ENCODE measurements around the gene TP53RK.
"Not testable (repeated sequence)": the region's sequence is repeated elsewhere in the genome, so short reads cannot be mapped to it uniquely, and the experiment has no call there.

TP53RK gene

DNA sequence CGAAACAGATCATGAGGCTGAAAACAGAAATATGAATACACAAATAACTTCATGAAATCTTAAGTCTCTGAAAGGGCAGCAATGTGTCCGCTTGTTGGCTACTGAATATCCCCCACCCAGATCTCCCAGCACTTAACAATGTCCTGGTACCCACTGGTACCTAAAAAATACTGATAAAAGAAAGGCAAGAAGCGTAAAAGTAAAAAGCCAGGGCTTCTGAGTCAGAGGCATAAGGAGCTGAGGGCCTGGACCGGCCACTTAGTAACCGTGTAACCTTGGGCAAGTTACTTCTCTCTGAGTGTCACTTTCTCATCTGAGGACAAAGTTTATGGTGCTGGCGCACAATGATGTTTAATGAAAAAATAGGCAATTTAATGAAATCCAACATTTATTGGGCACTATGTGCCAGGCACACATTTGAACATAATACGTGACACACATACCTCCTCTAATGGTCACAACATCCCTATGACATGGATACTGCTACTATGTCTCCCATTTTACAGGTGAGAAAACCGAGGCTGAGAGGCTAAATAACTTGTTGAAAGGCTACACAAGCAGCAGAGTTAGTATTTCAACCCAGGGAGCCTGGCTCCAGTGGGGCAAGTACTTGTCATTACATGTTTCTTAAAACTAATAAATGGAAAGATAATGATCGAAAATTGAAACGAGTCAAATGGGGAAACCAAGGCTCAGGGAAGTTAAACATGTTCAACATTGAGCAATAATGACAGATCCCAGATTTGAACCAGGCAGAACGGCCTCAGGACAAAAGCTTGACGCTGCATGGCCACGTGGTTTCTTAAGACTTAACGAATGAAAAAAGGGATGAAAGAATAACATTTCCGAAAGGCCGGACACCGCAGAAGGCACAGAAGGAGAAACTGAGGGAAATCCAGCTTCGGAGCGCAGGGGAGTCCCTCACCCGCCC lies 828 bp downstream of the TP53RK start:
- in situ Hi-C loops (cut with MboI; ENCODE audit: low pct_unique_long_range_greater_than_20kb, low sequenced_read_pairs) = loop anchor here (10.0 kb wide), 1 partner anchor 164 kb away; no protein-coding TSS in a partner anchor
- DNase-seq = no peak

GRCh38 chr20:46683939-46684750 lies 5.1 kb downstream of the TP53RK start:
- in situ Hi-C loops (cut with MboI; ENCODE audit: low pct_unique_long_range_greater_than_20kb, low sequenced_read_pairs) = loop anchor here (10.0 kb wide), 1 partner anchor 159 kb away; no protein-coding TSS in a partner anchor
- no peak for DNase-seq

DNA sequence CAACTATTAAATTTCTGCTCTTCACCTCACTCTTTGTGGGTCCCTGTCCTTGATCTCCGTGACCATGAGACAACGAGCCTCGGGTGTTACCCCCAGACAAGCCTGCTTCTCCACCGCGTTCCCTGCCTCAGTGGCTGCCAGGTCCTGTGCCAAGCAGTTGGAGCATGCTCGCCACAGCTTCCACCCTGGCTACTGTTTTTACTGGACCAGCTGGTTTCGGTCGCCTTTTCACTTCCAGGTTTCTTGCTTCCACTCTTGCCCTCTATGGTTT lies 5.6 kb downstream of the TP53RK start:
- in situ Hi-C loops (cut with MboI; ENCODE audit: low pct_unique_long_range_greater_than_20kb, low sequenced_read_pairs) = loop anchor here (10.0 kb wide), 1 partner anchor 159 kb away; no protein-coding TSS in a partner anchor
- DNase-seq = no peak

DNA sequence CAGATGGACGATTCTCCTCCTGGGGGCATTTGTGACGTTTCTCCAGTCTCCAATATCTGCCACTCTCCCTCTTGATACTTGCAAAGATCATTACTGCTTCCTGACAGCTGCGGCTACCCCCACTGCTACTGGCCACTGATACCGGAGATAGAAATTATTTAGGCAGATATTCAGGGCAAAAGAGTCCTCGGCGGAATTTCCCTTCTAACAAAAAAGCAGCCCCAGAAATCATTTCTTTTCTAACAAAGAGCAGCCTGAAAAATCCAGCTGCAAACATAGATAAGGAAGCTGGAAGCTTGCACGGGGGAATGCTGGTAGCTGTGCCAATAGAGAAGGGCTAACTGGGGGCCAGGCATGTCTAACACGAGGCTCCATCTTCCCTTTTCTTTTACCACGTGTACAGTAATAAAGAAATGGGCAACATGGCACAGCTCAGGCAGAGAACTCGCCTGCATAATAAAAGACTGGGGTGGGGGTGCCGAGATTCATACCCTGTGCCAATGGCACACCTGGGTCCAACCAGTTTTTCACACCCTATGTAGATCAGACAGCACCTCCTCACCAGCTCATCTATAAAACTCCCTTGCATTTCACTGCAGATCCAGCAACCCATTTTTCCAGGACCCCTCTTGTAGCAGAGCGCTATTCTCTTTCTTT lies 6.1 kb downstream of the TP53RK start:
- in situ Hi-C loops (cut with MboI; ENCODE audit: low pct_unique_long_range_greater_than_20kb, low sequenced_read_pairs) = loop anchor here (10.0 kb wide), 1 partner anchor 158 kb away; no protein-coding TSS in a partner anchor
- DNase-seq = no peak

- in situ Hi-C loops (cut with MboI; ENCODE audit: low pct_unique_long_range_greater_than_20kb, low sequenced_read_pairs) = loop anchor here (10.0 kb wide), 1 partner anchor 157 kb away; no protein-coding TSS in a partner anchor
These were observed 7.0 kb downstream of the TP53RK start for GRCh38 chr20:46682063-46682821.

GRCh38 chr20:46681032-46681854 lies 8.0 kb downstream of the TP53RK start:
- peak; percentile 76 for DNase-seq
- in situ Hi-C loops (cut with MboI; ENCODE audit: low pct_unique_long_range_greater_than_20kb, low sequenced_read_pairs) = loop anchor here (10.0 kb wide), 1 partner anchor 156 kb away; no protein-coding TSS in a partner anchor

More at GRCh38 chr20:46682063-46682821, 7.0 kb downstream of the TP53RK start:
- no peak for DNase-seq

DNA sequence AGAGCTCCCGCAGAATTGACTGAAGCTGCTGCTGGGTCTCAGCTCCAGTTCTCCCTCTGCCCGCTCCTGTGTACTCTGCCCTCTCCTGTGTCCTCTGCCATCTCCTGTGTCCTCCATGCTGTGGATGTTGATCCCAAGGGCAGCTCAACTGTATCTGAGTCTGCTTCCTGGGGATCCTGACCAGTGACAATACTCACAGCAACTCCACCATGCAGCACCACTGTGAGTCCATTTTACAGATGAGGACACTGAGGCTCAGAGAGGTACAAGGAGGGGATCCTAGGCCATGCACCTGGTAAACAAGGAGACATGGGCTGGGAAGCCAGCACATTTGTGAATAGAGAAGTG lies 8.6 kb downstream of the TP53RK start:
- no peak for DNase-seq
- in situ Hi-C loops (cut with MboI; ENCODE audit: low pct_unique_long_range_greater_than_20kb, low sequenced_read_pairs) = loop anchor here (10.0 kb wide), 1 partner anchor 156 kb away; no protein-coding TSS in a partner anchor

GRCh38 chr20:46678516-46678915 lies 10.7 kb downstream of the TP53RK start:
- in situ Hi-C loops (cut with MboI; ENCODE audit: low pct_unique_long_range_greater_than_20kb, low sequenced_read_pairs) = no loop called here
- no peak for DNase-seq

- DNase-seq = no peak
- in situ Hi-C loops (cut with MboI; ENCODE audit: low pct_unique_long_range_greater_than_20kb, low sequenced_read_pairs) = no loop called here
These were observed 11.6 kb downstream of the TP53RK start for GRCh38 chr20:46677608-46678007.

DNA sequence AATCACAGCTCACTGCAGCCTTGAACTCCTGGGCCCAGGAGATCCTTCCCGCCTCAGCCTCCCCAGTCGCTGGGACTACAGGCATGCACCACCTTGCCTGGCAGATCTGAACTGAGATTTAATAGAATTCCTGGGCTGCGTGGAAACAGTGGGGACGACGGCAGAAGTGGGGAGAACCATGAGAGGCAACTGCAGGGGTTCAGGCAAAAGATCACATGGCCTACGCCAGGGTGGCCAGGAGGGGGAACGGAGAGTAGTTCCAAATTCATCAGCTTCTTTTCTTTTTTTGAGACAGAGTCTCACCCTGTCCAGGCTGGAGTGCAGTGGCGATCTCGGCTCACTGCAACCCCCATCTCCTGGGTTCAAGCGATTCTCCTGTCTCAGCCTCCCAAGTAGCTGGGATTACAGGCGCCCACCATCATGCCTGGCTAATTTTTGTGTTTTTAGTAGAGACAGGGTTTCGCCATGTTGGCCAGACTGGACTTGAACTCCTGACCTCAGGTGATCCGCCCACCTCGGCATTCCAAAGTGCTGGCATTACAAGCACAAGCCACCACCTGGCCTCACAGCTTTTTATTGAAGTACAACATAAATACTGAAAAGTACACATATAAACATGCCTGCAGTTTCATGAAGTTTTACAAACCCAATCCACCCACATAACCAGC lies 12.5 kb downstream of the TP53RK start:
- in situ Hi-C loops (cut with MboI; ENCODE audit: low pct_unique_long_range_greater_than_20kb, low sequenced_read_pairs); DNase-seq: not testable (repeated sequence)

GRCh38 chr20:46674253-46675083 lies 14.8 kb downstream of the TP53RK start:
- no peak for DNase-seq
- in situ Hi-C loops (cut with MboI; ENCODE audit: low pct_unique_long_range_greater_than_20kb, low sequenced_read_pairs) = no loop called here

DNA sequence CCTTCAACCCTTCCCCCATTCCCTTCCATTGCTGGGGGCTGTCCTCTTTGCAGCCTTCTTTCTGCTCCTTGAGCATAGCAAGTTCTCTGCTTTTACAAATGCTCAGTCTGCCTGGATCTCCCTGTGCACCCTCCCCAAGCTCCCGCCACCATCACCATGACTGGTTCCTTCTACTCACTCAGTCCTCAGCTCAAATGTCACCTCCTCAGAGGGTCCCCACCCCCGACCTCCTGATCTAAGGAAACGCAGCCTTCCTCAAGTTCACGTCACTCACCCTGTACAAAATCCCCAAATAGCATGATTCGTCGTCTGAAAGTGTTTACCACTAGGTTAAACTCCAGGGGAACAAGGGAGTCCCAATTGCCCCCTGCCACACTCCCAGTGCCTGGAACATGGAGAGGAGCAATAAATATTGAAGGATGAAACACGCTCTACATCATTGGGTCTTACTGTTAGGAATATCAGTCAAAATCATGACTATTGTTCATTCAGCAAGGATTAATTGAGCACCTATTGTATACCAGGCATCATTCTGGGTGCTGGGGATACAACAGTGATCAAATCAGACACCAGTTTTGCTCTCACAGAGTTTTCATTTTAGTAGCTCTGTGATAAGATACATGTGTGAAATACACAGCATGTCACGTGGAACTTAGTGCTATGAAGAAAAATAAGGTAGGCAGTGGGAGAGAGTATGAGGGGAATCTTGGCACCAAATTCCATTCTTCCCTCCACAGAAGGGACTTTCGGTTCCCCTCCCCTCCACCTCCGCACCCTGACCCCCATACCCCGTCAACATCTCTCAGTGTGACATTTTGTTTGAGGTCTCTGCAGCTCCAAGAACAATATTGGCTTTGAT lies 15.6 kb downstream of the TP53RK start:
- no peak for DNase-seq
- in situ Hi-C loops (cut with MboI; ENCODE audit: low pct_unique_long_range_greater_than_20kb, low sequenced_read_pairs) = no loop called here

- no peak for DNase-seq
- in situ Hi-C loops (cut with MboI; ENCODE audit: low pct_unique_long_range_greater_than_20kb, low sequenced_read_pairs) = no loop called here
These were observed 16.6 kb downstream of the TP53RK start for GRCh38 chr20:46672543-46673148.

DNA sequence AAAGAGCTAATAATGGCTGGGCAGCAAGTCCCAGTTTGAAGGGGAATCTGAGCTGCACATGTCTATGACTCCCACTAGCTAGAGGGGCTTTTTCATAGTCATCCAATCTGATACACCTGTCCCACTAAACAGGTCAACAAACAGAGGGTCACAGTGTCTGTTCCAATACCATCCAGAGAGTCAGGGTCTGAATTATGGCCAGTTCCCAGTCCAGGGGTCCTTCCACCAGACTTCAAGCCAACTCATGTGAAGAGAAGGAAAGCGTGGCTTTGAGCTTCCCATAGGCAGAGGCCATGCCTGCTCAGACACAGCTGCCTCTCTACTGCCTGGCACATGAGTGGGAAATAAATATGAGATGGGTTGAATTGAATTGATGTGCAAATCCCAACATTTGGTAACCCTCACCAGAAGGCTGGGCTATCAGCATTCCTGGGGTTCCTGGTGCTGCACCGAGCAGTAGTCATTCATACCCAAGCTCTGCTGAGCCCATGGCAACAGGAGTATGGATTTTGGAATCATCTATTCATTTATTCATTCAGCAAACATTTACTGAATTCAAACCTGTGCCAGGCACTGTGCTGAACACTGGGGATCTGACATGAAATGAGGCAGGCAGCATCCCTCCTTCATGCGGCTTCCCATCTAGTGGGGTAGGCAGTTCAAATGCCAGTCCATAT lies 17.2 kb downstream of the TP53RK start:
- in situ Hi-C loops (cut with MboI; ENCODE audit: low pct_unique_long_range_greater_than_20kb, low sequenced_read_pairs) = no loop called here
- no peak for DNase-seq

Data from KBM-7 (cell line).